Left renal pelvis (tissue), 4 donors: ENCODE data around the gene GORASP1. TPM values are rescaled to one million over a fixed set of nuclear protein-coding genes. Genes with fewer than 3 reads are reported as not detected.

Experiments
- DNase-seq, 4 donors: peaks; one replicate each; pipeline ENCODE4 v3.0.0-alpha.2; 2013; ENCODE audit warnings: low read depth in 4 of 4, low spot score in 3 of 4
- polyA plus RNA-seq, 4 donors: library from polyadenylated mRNA; unstranded; fragments of 120-200 nt; gene quantifications; one replicate each; pipeline ENCODE4 v1.2.1, GENCODE V29; 2013; ENCODE audit not compliant: insufficient read length in 4 of 4

GORASP1 gene
- polyA plus RNA-seq, 4 donors, result 53.4 to 75.8 (median 58.7) TPM

GRCh38 chr3:39141171-39141995 is 34.0 kb upstream of the GORASP1 start:
- DNase-seq, result no peak

- no peak for DNase-seq
Observed at GRCh38 chr3:39140341-39140971, 33.0 kb upstream of the GORASP1 start.

- no peak for DNase-seq
Observed at GRCh38 chr3:39139442-39139841, 32.0 kb upstream of the GORASP1 start.

GRCh38 chr3:39138804-39139415 is 31.5 kb upstream of the GORASP1 start:
- no peak for DNase-seq

- no peak for DNase-seq
Observed at GRCh38 chr3:39137991-39138803, 30.8 kb upstream of the GORASP1 start.

GRCh38 chr3:39137435-39137936 is 30.1 kb upstream of the GORASP1 start:
- no peak for DNase-seq

- no peak for DNase-seq
Observed at GRCh38 chr3:39136533-39137434, 29.4 kb upstream of the GORASP1 start.

- no peak for DNase-seq
Observed at GRCh38 chr3:39135170-39135805, 27.9 kb upstream of the GORASP1 start.

GRCh38 chr3:39134305-39134704 is 26.9 kb upstream of the GORASP1 start:
- no peak for DNase-seq

- no peak for DNase-seq
Observed at GRCh38 chr3:39133822-39134221, 26.4 kb upstream of the GORASP1 start.

- no peak for DNase-seq
Observed at GRCh38 chr3:39133093-39133490, 25.7 kb upstream of the GORASP1 start.

- no peak for DNase-seq
Observed at GRCh38 chr3:39132096-39133092, 25.0 kb upstream of the GORASP1 start.

GRCh38 chr3:39130693-39131265 is 23.4 kb upstream of the GORASP1 start:
- DNase-seq, result no peak

- DNase-seq, result no peak
Observed at GRCh38 chr3:39130026-39130425, 22.6 kb upstream of the GORASP1 start.

GRCh38 chr3:39128951-39129350 is 21.5 kb upstream of the GORASP1 start:
- no peak for DNase-seq

- no peak for DNase-seq
Observed at GRCh38 chr3:39127908-39128304, 20.5 kb upstream of the GORASP1 start.

GRCh38 chr3:39127269-39127907 is 20.0 kb upstream of the GORASP1 start:
- DNase-seq, result no peak
